Adipose tissue (tissue), 3 donors: ENCODE data around the gene VSX2. TPM values are rescaled to one million over a fixed set of nuclear protein-coding genes. Genes with fewer than 3 reads are reported as not detected.
"Not testable (repeated sequence)": the region's sequence is repeated elsewhere in the genome, so short reads cannot be mapped to it uniquely, and the experiment has no call there.

Source experiments
- H3K27ac ChIP-seq: one replicate; pipeline ENCODE4 v1.5.1; 2013; ENCODE audit warnings: low read depth, low read length
- WGBS, 3 donors: extraction: QIAGEN DNeasy Blood & Tissue Kit; methylation state at CpG; one replicate each; pipeline ENCODE4 v1.1.7; 2013; 5-methylcytosine and 5-hydroxymethylcytosine counted together
- polyA plus RNA-seq, 3 donors: library from polyadenylated mRNA; stranded (reverse); fragments of 200-250 nt; gene quantifications; one replicate each; pipeline ENCODE4 v1.2.3, GENCODE V29; 2013
- donor health status: healthy with polysubstance abuse.
- donor health status: Bipolar disorder and iron deficiency.
- donor health status: healthy.

Gene VSX2
- polyA plus RNA-seq, 3 donors, result not detected

GRCh38 chr14:74249433-74250375, 10.5 kb downstream of the VSX2 start:
- WGBS, 3 donors, result 71 to 79% (median 77%) methylated on average over 12 of the region's 12 CpGs
- H3K27ac ChIP-seq, result no peak overlapping the region

GRCh38 chr14:74255281-74255680, 16.0 kb downstream of the VSX2 start:
- WGBS, 3 donors, result 69 to 84% (median 76%) methylated on average over 3 of the region's 3 CpGs
- no peak overlapping the region for H3K27ac ChIP-seq

- no peak overlapping the region for H3K27ac ChIP-seq
- WGBS, 3 donors, result 4 to 8% (median 6%) methylated on average over 51 to 68 of the region's 68 CpGs
These were observed 18.1 kb downstream of the VSX2 start for GRCh38 chr14:74257078-74257940.

- 5 to 7% (median 5%) methylated on average over 55 to 56 of the region's 56 CpGs for WGBS, 3 donors
- no peak overlapping the region for H3K27ac ChIP-seq
These were observed 18.9 kb downstream of the VSX2 start for GRCh38 chr14:74257941-74258763.

GRCh38 chr14:74258764-74259035, 19.5 kb downstream of the VSX2 start:
- no peak overlapping the region for H3K27ac ChIP-seq
- 44 to 70% (median 50%) methylated on average over 3 of the region's 3 CpGs for WGBS, 3 donors

GRCh38 chr14:74259513-74259912, 20.3 kb downstream of the VSX2 start:
- no peak overlapping the region for H3K27ac ChIP-seq
- WGBS, 3 donors, result 93 to 99% (median 96%) methylated on average over 10 to 12 of the region's 12 CpGs

GRCh38 chr14:74260525-74261233, 21.4 kb downstream of the VSX2 start:
- 88 to 93% (median 93%) methylated on average over 27 to 29 of the region's 29 CpGs for WGBS, 3 donors

GRCh38 chr14:74261288-74261687, 22.0 kb downstream of the VSX2 start:
- no peak overlapping the region for H3K27ac ChIP-seq
- 73 to 80% (median 79%) methylated on average over 3 to 4 of the region's 4 CpGs for WGBS, 3 donors

More at GRCh38 chr14:74260525-74261233, 21.4 kb downstream of the VSX2 start:
- no peak overlapping the region for H3K27ac ChIP-seq

- 91 to 95% (median 94%) methylated on average over 9 of the region's 9 CpGs for WGBS, 3 donors
- no peak overlapping the region for H3K27ac ChIP-seq
These were observed 22.8 kb downstream of the VSX2 start for GRCh38 chr14:74262076-74262475.

GRCh38 chr14:74263181-74263580, 23.9 kb downstream of the VSX2 start:
- no peak overlapping the region for H3K27ac ChIP-seq
- WGBS, 3 donors, result 75 to 82% (median 80%) methylated on average over 9 of the region's 9 CpGs

GRCh38 chr14:74263921-74264320, 24.7 kb downstream of the VSX2 start:
- H3K27ac ChIP-seq, result no peak overlapping the region
- WGBS, 3 donors, result 58 to 59% (median 58%) methylated on average over 5 of the region's 5 CpGs

GRCh38 chr14:74265301-74265965, 26.2 kb downstream of the VSX2 start:
- no peak overlapping the region for H3K27ac ChIP-seq
- 64 to 71% (median 66%) methylated on average over 13 of the region's 13 CpGs for WGBS, 3 donors

- 57 to 67% (median 58%) methylated on average over 3 of the region's 3 CpGs for WGBS, 3 donors
- H3K27ac ChIP-seq, result no peak overlapping the region
These were observed 28.3 kb downstream of the VSX2 start for GRCh38 chr14:74267588-74267987.

- WGBS, 3 donors, result 68 to 80% (median 69%) methylated on average over 14 of the region's 14 CpGs
These were observed 31.3 kb downstream of the VSX2 start for GRCh38 chr14:74270382-74271177.

GRCh38 chr14:74271365-74271764, 32.1 kb downstream of the VSX2 start:
- H3K27ac ChIP-seq, result no peak overlapping the region
- 63 to 100% (median 94%) methylated on average over 1 of the region's 1 CpG for WGBS, 3 donors

More at GRCh38 chr14:74270382-74271177, 31.3 kb downstream of the VSX2 start:
- not testable (repeated sequence) for H3K27ac ChIP-seq

GRCh38 chr14:74275241-74275841, 36.1 kb downstream of the VSX2 start:
- WGBS, 3 donors, result 60 to 65% (median 61%) methylated on average over 6 of the region's 6 CpGs
- H3K27ac ChIP-seq, result no peak overlapping the region
